ENCODE measurements around the gene RERG. TPM values are rescaled to one million over a fixed set of nuclear protein-coding genes. Genes with fewer than 3 reads are reported as not detected.

The RERG gene
- not detected in 2 replicates for total RNA-seq (ENCODE audit: low replicate concordance)

GRCh38 chr12:15220915-15221885 is at the start of gene RERG:
TSS of gene RERG (minus strand) at chr12:15221417. CDS start at chr12:15217489, 3,928 bp downstream.
- DNase-seq (ENCODE audit: low read depth), result peak; percentile 68
- TF ChIP-seq CTCF (IDR thresholded peaks at IDR 0.05; ENCODE audit: insufficient read depth, low read length), result peak; percentile 87
- peak within 1 kb of the TSS; percentile 56 for H3K4me3 ChIP-seq (ENCODE audit: low read depth, low read length)

- TF ChIP-seq CTCF (IDR thresholded peaks at IDR 0.05; ENCODE audit: insufficient read depth, low read length), result no peak
- no peak overlapping the region for H3K4me3 ChIP-seq (ENCODE audit: low read depth, low read length)
- no peak for DNase-seq (ENCODE audit: low read depth)
Measured at GRCh38 chr12:15270591-15270990, 49.4 kb upstream of the RERG start.

- peak; percentile 82 for TF ChIP-seq CTCF (IDR thresholded peaks at IDR 0.05; ENCODE audit: insufficient read depth, low read length)
- peak; percentile 72 for DNase-seq (ENCODE audit: low read depth)
- no peak overlapping the region for H3K4me3 ChIP-seq (ENCODE audit: low read depth, low read length)
Measured at GRCh38 chr12:15268927-15269552, 47.8 kb upstream of the RERG start.

- DNase-seq (ENCODE audit: low read depth), result no peak
- TF ChIP-seq CTCF (IDR thresholded peaks at IDR 0.05; ENCODE audit: insufficient read depth, low read length), result no peak
- no peak overlapping the region for H3K4me3 ChIP-seq (ENCODE audit: low read depth, low read length)
Measured at GRCh38 chr12:15268309-15268708, 47.1 kb upstream of the RERG start.

- TF ChIP-seq CTCF (IDR thresholded peaks at IDR 0.05; ENCODE audit: insufficient read depth, low read length), result no peak
Measured at GRCh38 chr12:15265875-15266274, 44.7 kb upstream of the RERG start.

GRCh38 chr12:15256761-15257160 is 35.5 kb upstream of the RERG start:
- peak; percentile 61 for DNase-seq (ENCODE audit: low read depth)
- no peak for TF ChIP-seq CTCF (IDR thresholded peaks at IDR 0.05; ENCODE audit: insufficient read depth, low read length)

More at GRCh38 chr12:15265875-15266274, 44.7 kb upstream of the RERG start:
- no peak overlapping the region for H3K4me3 ChIP-seq (ENCODE audit: low read depth, low read length)
- peak; percentile 53 for DNase-seq (ENCODE audit: low read depth)

More at GRCh38 chr12:15256761-15257160, 35.5 kb upstream of the RERG start:
- no peak overlapping the region for H3K4me3 ChIP-seq (ENCODE audit: low read depth, low read length)

Data from fibroblast of the aortic adventitia (primary cell).